A673 (cell line): Measurements from ENCODE around the gene SPON2. TPM values are rescaled to one million over a fixed set of nuclear protein-coding genes. Genes with fewer than 3 reads are reported as not detected.
A peak's percentile ranks its signal among the peaks of the same experiment; 100 is the strongest.
"Not testable (repeated sequence)": the region's sequence is repeated elsewhere in the genome, so short reads cannot be mapped to it uniquely, and the experiment has no call there.

Experiments
- BruUV-seq: library from RNA; stranded (reverse); fragments of 400-500 nt; replicated peaks from 2 replicates; lab custom pipeline; 2021; lab: Mats Ljungman, UMichigan
- CTCF ChIA-PET: fragments of 300-600 bp; sonication (Branson Sonifier 250); formaldehyde crosslinking; loops from one replicate; lab custom pipeline; 2022; ENCODE audit warnings: antibody characterized with exemption; lab: Charles Lee
- POLR2A ChIA-PET: fragments of 300-600 bp; sonication (Branson Sonifier 250); formaldehyde crosslinking; loops from one replicate; lab custom pipeline; 2022; ENCODE audit warnings: antibody characterized with exemption; ENCODE audit not compliant: low non-redundant PET; lab: Charles Lee
- DNase-seq: peaks from one replicate; pipeline ENCODE4 v3.0.0-alpha.2; 2015; ENCODE audit warnings: low spot score
- H3K27ac ChIP-seq: fragments of 200-600 bp; sonication (generic); 2 replicates; pipeline ENCODE4 v1.5.1; 2016; ENCODE audit warnings: mixed run types, low read depth, mild to moderate bottlenecking, mixed read lengths, antibody characterized with exemption, low read length; ENCODE audit not compliant: poor library complexity, severe bottlenecking
- H3K27me3 ChIP-seq: fragments of 200-600 bp; sonication (generic); replicated peaks from 2 replicates; pipeline ENCODE4 v1.6.1; 2017; ENCODE audit warnings: mixed run types, low read depth, mild to moderate bottlenecking, mixed read lengths, antibody characterized with exemption, low read length; ENCODE audit not compliant: insufficient read depth, poor library complexity
- H3K36me3 ChIP-seq: fragments of 200-600 bp; sonication (generic); 2 replicates; pipeline ENCODE4 v1.6.1; 2016; ENCODE audit warnings: mixed run types, mild to moderate bottlenecking, mixed read lengths, antibody characterized with exemption, low read length; ENCODE audit not compliant: insufficient read depth, poor library complexity, severe bottlenecking
- H3K4me1 ChIP-seq: fragments of 200-600 bp; sonication (generic); 2 replicates; pipeline ENCODE4 v1.6.1; 2017; ENCODE audit warnings: mixed run types, mild to moderate bottlenecking, mixed read lengths, antibody characterized with exemption, low read length; ENCODE audit not compliant: insufficient read depth, poor library complexity, severe bottlenecking
- H3K4me3 ChIP-seq: fragments of 200-600 bp; sonication (generic); 2 replicates; pipeline ENCODE4 v1.5.1; 2016; ENCODE audit warnings: low read depth, mixed run types, mild to moderate bottlenecking, mixed read lengths, low read length; ENCODE audit not compliant: poor library complexity, severe bottlenecking
- H3K9me3 ChIP-seq: fragments of 200-600 bp; sonication (generic); 2 replicates; pipeline ENCODE4 v1.6.1; 2016; ENCODE audit warnings: mixed run types, low read depth, mild to moderate bottlenecking, mixed read lengths, antibody characterized with exemption, low read length; ENCODE audit not compliant: poor library complexity, severe bottlenecking
- EZH2 ChIP-seq: fragments of 200-600 bp; sonication (generic); IDR thresholded peaks from 2 replicates; pipeline ENCODE4 v1.6.1; 2017; ENCODE audit warnings: borderline replicate concordance, low read depth, mild to moderate bottlenecking, mixed read lengths, antibody characterized with exemption, low read length; ENCODE audit not compliant: poor library complexity, severe bottlenecking
- intact Hi-C: fragments of 100-400 bp; cut with micrococcal nuclease; formaldehyde crosslinking; loops from one replicate; pipeline ENCODE4 v1.10.0; 2022; ENCODE audit not compliant: unreplicated experiment
- total RNA-seq: library from RNA; stranded (reverse); gene quantifications from 2 replicates; pipeline ENCODE4 v1.2.3, GENCODE V29; 2021
- TF ChIP-seq, protein P1 (sequence below): fragments of 300-800, 200-600 bp; sonication (generic); conservative IDR thresholded peaks from 2 replicates; pipeline ENCODE4 v1.5.1; 2017; ENCODE audit warnings: low read depth, mild to moderate bottlenecking, antibody characterized with exemption, low read length, moderate library complexity, mixed read lengths

The SPON2 gene
- total RNA-seq, 1 experiment from 2014 or later: 2.3 TPM

DNA sequence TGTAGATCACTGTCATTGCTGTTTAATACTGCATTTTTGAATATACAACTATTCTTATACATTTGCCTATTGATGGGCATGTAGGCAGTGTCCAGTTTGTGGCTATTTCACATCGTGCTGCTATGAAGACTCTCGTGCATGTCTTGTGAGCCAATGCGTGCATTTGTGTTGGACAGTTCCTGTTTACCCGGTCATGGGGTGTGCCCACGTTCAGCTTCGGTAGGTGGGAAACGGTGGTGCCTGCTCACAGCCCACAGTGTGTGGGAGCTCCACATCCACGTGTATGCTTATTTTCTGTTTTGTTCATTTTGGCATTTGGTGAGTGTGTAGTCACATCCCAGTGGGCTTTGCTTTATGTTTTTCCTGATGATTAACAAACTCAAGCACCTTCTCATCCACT, 39.4 kb downstream of the SPON2 start:
- BruUV-seq: no TSS peak
- Histone ChIP-seq H3K4me1 (no peaks in the 10 kb centered on the region), H3K4me3 (no peak overlapping the region), H3K9me3 (no peaks in the 10 kb centered on the region), H3K27ac (no peak overlapping the region), H3K27me3 (peaks cover 16% of the 10 kb centered on the region), H3K36me3 (no peaks in the 10 kb centered on the region)
- DNase-seq: no peak
- CTCF ChIA-PET: no interaction called here
- POLR2A ChIA-PET: no interaction called here
- TF ChIP-seq, protein P1, sequence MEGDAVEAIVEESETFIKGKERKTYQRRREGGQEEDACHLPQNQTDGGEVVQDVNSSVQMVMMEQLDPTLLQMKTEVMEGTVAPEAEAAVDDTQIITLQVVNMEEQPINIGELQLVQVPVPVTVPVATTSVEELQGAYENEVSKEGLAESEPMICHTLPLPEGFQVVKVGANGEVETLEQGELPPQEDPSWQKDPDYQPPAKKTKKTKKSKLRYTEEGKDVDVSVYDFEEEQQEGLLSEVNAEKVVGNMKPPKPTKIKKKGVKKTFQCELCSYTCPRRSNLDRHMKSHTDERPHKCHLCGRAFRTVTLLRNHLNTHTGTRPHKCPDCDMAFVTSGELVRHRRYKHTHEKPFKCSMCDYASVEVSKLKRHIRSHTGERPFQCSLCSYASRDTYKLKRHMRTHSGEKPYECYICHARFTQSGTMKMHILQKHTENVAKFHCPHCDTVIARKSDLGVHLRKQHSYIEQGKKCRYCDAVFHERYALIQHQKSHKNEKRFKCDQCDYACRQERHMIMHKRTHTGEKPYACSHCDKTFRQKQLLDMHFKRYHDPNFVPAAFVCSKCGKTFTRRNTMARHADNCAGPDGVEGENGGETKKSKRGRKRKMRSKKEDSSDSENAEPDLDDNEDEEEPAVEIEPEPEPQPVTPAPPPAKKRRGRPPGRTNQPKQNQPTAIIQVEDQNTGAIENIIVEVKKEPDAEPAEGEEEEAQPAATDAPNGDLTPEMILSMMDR: no peak
- TF ChIP-seq EZH2: no peak
- intact Hi-C loops: no loop called here

DNA sequence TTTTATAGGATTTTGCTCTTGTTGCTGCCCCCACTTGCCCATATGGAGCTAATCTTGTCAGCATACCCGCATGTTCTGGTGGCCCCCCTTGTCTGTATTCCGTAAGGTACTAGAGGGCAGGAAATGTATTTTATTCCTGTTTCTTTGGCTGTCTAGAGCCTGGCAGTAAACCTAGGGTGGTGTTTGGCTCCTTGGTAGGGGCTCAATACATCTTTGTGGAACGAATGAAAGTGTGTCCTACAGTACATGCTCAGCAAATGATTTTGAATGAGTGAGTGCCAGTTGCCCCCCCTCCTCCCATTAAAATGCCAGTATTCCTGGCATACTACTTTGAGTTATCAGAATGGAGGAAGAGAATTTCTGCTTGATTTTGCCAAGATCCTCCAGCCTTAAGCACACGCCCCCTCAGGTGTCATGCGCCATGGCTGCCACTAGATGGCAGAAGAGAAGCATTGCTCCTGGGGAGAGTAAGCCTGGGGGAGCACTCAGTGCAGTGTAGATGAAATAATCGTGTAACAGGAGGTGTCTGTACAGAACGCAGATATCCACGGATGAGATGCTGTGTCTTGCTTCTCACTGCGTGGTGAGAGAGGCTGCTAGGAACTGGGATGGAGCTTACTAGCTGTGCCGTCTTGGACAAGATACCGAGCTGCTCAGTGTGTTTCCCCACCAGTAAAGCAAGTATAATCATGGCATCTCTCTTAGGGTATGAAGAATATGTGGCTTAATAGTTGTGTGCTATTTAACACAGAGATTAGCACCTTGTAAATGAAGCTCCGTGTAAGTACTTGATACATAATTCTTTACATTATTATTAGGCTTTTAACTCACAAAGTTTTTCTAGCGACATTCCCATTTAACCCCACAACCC, 41.8 kb downstream of the SPON2 start:
- H3K4me3 ChIP-seq: no peak overlapping the region
- H3K4me1 ChIP-seq: no peaks in the 10 kb centered on the region
- no peaks in the 10 kb centered on the region for H3K9me3 ChIP-seq
- H3K27me3 ChIP-seq: peaks cover 15% of the 10 kb centered on the region
- no peak overlapping the region for H3K27ac ChIP-seq
- BruUV-seq: no TSS peak
- intact Hi-C loops: loop anchor here (1.0 to 2.0 kb wide), 2 partner anchors 138 to 222 kb away; no protein-coding TSS in a partner anchor
- TF ChIP-seq EZH2: no peak
- TF ChIP-seq, protein P1: peak; percentile 99
- CTCF ChIA-PET: interaction anchor here (0.6 kb wide), 2 partner anchors 138 to 216 kb away, joined by 3 to 4 read pairs; no protein-coding TSS in a partner anchor
- peak; percentile 82 for DNase-seq
- POLR2A ChIA-PET: no interaction called here
- no peaks in the 10 kb centered on the region for H3K36me3 ChIP-seq

DNA sequence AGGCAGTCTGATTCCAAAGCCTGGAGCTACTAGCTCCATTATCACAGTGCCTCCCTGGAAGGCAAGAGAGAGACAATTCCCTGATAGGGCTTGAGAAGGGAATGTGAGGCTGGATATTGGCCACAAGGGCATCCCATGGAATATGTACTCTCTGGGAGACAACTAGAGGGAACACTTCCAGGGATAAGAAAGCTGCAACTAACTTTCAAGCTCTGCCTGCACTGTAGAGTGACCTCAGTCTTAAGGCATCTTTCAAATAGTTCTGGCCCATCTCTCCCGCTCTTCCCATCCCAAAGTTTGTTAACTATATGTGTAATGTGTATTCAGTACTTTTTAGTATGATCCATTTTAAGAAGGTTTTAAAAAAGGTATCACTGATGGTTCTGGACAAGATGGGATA, 45.9 kb downstream of the SPON2 start:
- BruUV-seq: no TSS peak
- no peaks in the 10 kb centered on the region for H3K36me3 ChIP-seq
- H3K4me3 ChIP-seq: no peak overlapping the region
- no peak for TF ChIP-seq EZH2
- TF ChIP-seq, protein P1: no peak
- intact Hi-C loops: no loop called here
- CTCF ChIA-PET: no interaction called here
- H3K4me1 ChIP-seq: no peaks in the 10 kb centered on the region
- H3K27me3 ChIP-seq: peaks cover 23% of the 10 kb centered on the region
- no peak for DNase-seq
- POLR2A ChIA-PET: interaction anchor here (0.6 kb wide), 1 partner anchor 18 kb away, joined by 10 read pairs; no protein-coding TSS in a partner anchor
- H3K27ac ChIP-seq: no peak overlapping the region
- no peaks in the 10 kb centered on the region for H3K9me3 ChIP-seq

DNA sequence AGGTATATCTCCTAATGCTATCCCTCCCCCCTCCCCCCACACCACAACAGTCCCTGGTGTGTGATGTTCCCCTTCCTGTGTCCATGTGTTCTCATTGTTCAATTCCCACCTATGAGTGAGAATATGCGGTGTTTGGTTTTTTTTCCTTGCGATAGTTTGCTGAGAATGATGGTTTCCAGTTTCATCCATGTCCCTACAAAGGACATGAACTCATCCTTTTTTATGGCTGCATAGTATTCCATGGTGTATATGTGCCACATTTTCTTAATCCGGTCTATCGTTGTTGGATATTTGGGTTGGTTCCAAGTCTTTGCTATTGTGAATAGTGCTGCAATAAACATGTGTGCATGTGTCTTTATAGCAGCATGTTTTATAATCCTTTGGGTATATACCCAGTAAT, 46.9 kb downstream of the SPON2 start:
- intact Hi-C loops: not testable (repeated sequence)

More for the DNA sequence above, 46.9 kb downstream of the SPON2 start:
- H3K27ac ChIP-seq, H3K36me3 ChIP-seq, H3K4me1 ChIP-seq, DNase-seq, BruUV-seq, H3K9me3 ChIP-seq, H3K4me3 ChIP-seq, POLR2A ChIA-PET, CTCF ChIA-PET: not testable (repeated sequence)
- H3K27me3 ChIP-seq: peaks cover 33% of the 10 kb centered on the region
